HG03520 (cell line): ENCODE measurements around the gene MYOZ3.

Experiments
- ATAC-seq: cut with Tn5 transposase; IDR thresholded peaks from one replicate; pipeline ENCODE4 v1.9.1; 2021; ENCODE audit warnings: mild to moderate bottlenecking, moderate library complexity; ENCODE audit not compliant: unreplicated experiment

MYOZ3 gene

GRCh38 chr5:150700246-150700593 lies 39.2 kb downstream of the MYOZ3 start:
- ATAC-seq = no peak

DNA sequence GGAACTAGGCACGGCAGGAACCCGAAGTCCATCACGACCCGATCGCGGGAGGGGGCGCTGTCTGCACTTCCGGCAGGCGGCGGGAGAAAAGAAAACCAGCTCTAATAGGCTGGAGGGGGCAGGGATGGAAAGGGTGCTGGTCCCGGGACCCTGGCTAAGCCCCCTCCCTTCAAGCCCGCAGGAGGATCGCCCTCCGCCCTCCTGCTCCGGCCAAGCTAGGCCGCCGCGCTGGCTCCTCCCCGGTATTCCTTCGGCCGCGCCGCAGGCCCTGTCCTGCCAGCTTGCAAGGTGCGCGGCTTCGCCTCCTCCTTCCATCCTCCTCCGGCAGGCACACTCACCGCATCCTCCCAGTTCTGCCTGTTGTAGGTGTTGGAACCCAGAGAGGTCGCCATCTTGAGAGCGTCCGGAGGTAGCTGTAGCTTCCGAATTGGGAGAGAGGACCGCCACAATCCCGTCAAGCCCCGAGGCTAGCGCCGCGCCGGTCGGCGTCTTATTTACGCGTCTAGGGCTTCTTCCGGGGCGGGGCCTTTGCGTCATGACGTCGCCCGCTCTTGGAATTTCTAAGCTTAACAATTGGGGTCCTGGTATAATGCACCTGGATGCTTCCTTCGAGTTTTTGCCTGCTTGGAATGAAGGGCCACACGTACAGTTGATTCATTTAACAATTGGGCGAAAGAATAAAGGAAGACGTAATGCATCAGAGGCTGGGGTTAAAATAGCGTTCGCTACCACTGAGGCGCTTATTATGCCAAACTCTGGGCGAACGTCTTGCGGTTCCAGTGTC lies 39.7 kb downstream of the MYOZ3 start, which contains the start of gene RBM22:
TSS of gene RBM22 (minus strand) at position 469 of the 784 bp plus-strand sequence. CDS start at position 392, 77 bp downstream.
- ATAC-seq = peak; percentile 93

- no peak for ATAC-seq
These were observed 42.7 kb downstream of the MYOZ3 start for GRCh38 chr5:150703762-150704161.

- ATAC-seq = no peak
These were observed 45.8 kb downstream of the MYOZ3 start for GRCh38 chr5:150706776-150707390.

GRCh38 chr5:150710165-150710564 lies 49.1 kb downstream of the MYOZ3 start:
- ATAC-seq = no peak

DNA sequence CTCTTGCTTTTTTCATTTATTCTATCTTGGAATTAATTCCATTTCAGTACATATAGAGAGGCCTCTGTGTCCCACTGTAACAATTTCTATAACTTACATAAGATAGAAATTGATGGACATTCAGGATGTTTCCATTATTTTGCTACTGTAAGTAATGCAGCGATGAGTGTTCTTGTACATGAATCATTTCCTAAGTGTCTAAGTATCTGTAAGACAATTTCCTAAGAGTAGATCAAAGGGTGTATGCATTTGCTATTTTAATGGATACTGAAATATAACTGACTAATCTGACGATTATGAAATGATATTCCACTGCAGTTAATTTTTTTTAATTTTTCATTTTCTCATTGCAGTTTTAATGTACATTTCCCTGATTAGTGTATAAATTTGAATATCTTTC lies 62.8 kb downstream of the MYOZ3 start:
- no peak for ATAC-seq
